Erythroblast (primary cell): ENCODE data around the gene TNFSF13.

Experiments used
- GATA1 ChIP-seq: IDR thresholded peaks from 2 replicates; pipeline ENCODE4 v1.6.1; 2011; ENCODE audit warnings: low read depth, mild to moderate bottlenecking, control low read depth, low read length, moderate library complexity
- POLR2A ChIP-seq: IDR thresholded peaks from 2 replicates; pipeline ENCODE4 v1.6.1; 2011; ENCODE audit warnings: mild to moderate bottlenecking, low read length

DNA sequence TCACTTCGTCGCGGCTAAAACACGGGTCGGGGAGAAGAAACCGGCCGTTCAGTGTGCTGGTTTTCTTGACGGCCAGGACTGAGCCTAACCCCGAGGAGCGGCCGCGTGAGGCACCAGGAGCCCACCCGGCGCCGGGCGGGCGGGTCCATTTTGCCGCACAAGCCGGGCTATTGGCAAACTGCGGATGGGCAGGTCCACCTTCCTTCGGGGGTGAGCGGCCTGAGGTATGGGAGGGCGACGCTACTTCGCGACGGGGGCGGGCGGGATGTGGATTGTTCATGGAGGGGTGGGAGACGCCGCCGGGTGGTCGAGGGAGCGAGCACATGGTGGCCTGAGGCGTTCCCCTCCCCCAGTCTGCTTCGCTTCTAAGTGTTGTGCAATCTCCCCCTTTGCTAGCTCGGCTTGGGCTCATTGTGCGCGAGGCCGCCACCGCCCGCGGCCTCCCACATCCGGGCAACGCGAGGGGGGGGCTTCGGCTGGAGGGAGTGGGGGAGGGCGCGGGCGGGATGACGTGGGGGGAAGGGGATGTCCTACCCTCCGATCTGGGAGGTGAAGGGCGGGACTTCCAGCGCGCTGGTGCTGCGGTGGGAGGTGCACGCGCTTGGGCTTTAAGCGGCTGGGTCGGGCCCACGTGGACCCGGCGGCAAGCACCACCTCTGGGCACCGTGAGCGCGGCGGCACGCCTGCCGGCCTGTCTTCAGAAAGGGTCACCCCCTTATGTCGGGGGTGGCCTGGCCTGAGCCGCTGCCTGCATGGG lies 15.0 kb downstream of the TNFSF13 start:
- TF ChIP-seq POLR2A: no peak
- TF ChIP-seq GATA1: no peak
